OCI-LY1 (cell line): Measurements from ENCODE around the gene ATXN7.

Source experiments
- EZH2 ChIP-seq: fragments of 200-600 bp; sonication (generic), shearing (Covaris generic); IDR thresholded peaks from 2 replicates; pipeline ENCODE4 v1.8.0; 2017; ENCODE audit warnings: borderline replicate concordance, mixed run types, mild to moderate bottlenecking, antibody characterized with exemption, low read length, moderate library complexity, mixed read lengths
- TF ChIP-seq, protein P1 (sequence below): fragments of 200-600 bp; sonication (generic), shearing (Covaris generic); IDR thresholded peaks from 2 replicates; pipeline ENCODE4 v1.5.1; 2017; ENCODE audit warnings: mild to moderate bottlenecking, antibody characterized with exemption, low read length, moderate library complexity, mixed read lengths

DNA sequence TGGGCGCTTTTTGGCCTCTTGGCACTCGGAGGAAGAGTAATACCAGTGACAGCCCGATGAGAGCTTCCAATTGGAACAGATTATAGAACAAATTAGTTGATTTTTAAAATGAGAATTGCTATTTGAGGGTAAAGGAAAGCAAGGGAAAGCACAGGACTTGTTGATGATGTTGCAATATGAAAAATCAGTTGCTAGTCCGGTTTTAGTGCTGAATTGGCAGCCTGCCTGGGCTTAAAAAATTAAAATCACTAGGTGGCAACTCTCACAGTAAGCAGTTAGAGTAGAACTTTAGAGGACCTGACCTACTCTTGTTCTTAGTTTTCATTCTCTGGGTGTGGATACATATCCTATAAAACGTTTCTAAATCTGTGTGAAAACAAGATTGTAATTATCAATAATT, 50.6 kb downstream of the ATXN7 start:
- TF ChIP-seq, protein P1, sequence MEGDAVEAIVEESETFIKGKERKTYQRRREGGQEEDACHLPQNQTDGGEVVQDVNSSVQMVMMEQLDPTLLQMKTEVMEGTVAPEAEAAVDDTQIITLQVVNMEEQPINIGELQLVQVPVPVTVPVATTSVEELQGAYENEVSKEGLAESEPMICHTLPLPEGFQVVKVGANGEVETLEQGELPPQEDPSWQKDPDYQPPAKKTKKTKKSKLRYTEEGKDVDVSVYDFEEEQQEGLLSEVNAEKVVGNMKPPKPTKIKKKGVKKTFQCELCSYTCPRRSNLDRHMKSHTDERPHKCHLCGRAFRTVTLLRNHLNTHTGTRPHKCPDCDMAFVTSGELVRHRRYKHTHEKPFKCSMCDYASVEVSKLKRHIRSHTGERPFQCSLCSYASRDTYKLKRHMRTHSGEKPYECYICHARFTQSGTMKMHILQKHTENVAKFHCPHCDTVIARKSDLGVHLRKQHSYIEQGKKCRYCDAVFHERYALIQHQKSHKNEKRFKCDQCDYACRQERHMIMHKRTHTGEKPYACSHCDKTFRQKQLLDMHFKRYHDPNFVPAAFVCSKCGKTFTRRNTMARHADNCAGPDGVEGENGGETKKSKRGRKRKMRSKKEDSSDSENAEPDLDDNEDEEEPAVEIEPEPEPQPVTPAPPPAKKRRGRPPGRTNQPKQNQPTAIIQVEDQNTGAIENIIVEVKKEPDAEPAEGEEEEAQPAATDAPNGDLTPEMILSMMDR = no peak
- TF ChIP-seq EZH2 = no peak
